GM12874 (cell line): ENCODE results near the gene NCKAP5.

Source experiments
- TF ChIP-seq, protein P1 (sequence below): IDR thresholded peaks from 2 replicates; pipeline ENCODE4 v1.5.1; 2011; ENCODE audit warnings: low read depth, mild to moderate bottlenecking, control low read depth, low read length, moderate library complexity; ENCODE audit not compliant: insufficient read depth

The NCKAP5 gene

GRCh38 chr2:133496501-133497269, 71.6 kb downstream of the NCKAP5 start:
- TF ChIP-seq, protein P1, sequence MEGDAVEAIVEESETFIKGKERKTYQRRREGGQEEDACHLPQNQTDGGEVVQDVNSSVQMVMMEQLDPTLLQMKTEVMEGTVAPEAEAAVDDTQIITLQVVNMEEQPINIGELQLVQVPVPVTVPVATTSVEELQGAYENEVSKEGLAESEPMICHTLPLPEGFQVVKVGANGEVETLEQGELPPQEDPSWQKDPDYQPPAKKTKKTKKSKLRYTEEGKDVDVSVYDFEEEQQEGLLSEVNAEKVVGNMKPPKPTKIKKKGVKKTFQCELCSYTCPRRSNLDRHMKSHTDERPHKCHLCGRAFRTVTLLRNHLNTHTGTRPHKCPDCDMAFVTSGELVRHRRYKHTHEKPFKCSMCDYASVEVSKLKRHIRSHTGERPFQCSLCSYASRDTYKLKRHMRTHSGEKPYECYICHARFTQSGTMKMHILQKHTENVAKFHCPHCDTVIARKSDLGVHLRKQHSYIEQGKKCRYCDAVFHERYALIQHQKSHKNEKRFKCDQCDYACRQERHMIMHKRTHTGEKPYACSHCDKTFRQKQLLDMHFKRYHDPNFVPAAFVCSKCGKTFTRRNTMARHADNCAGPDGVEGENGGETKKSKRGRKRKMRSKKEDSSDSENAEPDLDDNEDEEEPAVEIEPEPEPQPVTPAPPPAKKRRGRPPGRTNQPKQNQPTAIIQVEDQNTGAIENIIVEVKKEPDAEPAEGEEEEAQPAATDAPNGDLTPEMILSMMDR, result no peak

- TF ChIP-seq, protein P1, result no peak
These were observed 73.0 kb downstream of the NCKAP5 start for GRCh38 chr2:133495226-133495625.

DNA sequence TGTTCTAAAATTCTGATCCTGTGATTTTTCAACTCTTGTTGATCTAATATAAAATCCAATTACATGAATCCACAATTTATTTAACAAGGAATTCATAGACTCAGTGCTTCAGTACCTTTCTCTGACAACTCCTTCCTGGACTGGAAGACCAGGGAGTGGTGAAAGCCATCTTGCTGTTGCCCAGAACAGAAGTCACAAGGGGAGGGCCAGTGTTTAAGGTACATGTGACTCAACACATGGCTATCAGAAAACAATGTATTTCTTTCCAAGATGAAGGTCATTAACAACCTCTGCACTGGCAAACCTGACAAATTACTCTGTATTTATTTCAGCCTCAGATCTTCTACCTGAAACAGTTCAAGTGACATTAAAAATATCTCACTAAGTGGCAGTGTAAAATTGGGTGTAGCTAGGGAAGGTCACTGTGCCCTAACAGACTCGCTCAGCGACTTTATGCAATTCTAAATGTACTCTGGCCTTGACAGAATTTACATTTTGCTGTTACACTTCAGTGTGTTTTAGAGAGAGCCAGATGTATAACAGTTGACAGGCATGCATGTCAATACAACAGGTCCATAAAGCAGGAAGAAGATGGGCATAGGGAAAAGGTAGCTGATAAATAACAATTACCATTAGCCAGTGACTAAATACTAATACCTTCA, 75.4 kb downstream of the NCKAP5 start:
- TF ChIP-seq, protein P1, result no peak

DNA sequence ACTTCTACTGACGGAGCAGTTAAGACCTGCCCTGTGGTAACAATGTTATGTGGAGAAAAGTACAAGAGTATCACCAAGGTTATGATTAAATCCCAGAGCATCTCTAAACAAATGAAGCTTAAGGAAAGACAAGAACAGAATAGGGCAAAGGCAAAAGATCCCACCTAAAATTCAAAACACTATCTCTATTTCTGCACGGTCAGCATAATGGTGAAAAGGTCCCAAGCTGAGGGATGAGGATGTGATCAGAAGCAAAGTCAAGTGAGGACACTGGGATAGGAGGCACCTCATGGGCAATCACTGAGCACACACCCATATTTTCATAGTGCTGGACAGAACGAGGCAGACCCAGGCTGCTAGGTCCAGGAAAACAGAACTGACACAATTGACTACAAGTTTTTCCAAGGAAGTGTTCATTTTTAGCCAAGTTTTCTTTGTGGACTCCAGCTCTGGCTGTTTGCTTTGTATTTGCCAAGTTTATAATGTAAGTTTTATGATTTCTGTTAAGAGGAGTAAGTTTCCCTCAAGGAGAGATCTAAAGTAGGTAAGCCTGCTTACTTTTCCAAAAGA, 77.8 kb downstream of the NCKAP5 start:
- TF ChIP-seq, protein P1, result no peak

DNA sequence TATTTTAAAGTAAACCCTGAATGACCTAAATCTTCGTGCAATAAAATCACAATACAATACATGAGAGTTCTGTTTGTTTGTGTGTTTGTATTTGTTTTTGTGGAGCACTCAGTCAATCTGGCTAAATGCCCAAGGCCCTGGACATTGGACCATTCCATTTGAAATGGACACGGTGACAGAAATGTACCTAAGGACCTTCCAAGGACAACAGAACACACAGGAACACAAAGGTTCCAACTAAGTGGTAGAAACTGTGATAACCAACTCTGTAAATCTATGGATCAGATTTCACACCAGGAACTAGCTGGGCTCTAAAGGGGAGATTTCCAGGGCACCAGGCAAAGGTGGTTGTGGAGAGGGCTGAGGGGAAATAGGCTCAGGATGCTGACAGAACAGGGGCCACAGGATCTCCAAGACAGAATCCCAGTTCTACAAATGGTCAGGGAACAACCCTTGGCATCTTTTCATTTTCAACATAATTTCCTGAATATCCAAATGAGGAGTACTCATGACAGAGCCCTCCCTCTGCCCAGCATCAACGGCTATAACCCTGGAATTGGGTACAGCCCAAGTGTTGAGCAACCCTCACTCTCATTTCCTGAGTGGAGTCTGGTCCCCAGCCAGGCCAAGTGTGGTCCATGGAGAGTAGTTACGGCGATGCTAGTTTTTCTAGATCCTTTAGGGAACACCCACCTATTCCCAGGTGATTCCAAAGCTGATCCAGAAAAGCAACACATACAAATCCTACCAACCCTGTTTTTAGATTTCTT, 78.4 kb downstream of the NCKAP5 start:
- TF ChIP-seq, protein P1, result no peak

DNA sequence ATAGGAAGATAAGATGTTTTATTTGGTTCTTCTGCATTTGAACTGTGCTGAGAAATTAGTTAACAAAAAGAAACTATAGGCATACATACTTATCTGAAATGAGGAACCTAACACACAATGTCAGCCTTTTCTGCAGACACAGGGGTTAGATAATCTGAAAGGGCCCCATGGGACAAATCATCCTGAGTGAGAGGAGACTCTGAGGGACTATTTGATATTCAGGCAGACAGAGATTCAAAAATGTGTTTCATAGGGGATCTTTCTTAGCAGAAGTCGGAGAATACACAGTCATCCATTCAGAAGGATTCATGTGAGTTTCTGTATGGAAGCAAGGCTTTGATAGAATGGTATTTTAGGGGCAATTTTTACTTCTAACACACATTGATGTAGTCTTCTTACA, 79.1 kb downstream of the NCKAP5 start:
- TF ChIP-seq, protein P1, result no peak

- TF ChIP-seq, protein P1, result no peak
These were observed 81.5 kb downstream of the NCKAP5 start for GRCh38 chr2:133486771-133487191.
